Panc1 (cell line): Measurements from ENCODE around the gene NKAIN2. TPM values are rescaled to one million over a fixed set of nuclear protein-coding genes. Genes with fewer than 3 reads are reported as not detected.

Experiments used
- ATAC-seq: fragments of 200-7000 bp; cut with Tn5 transposase; 2 replicates; pipeline ENCODE4 v1.9.1; 2020; ENCODE audit warnings: mild to moderate bottlenecking, moderate library complexity
- BruUV-seq: library from RNA; stranded (reverse); fragments of 400-500 nt; replicated peaks from 2 replicates; lab custom pipeline; 2021; lab: Mats Ljungman, UMichigan
- CTCF ChIA-PET: fragments of 300-600 bp; sonication (Branson Sonifier 250); formaldehyde crosslinking; loops from one replicate; lab custom pipeline; 2022; ENCODE audit warnings: antibody characterized with exemption; lab: Charles Lee
- POLR2A ChIA-PET: fragments of 300-600 bp; sonication (Branson Sonifier 250); formaldehyde crosslinking; loops from one replicate; lab custom pipeline; 2022; ENCODE audit warnings: antibody characterized with exemption; lab: Charles Lee
- DNase-seq: peaks from one replicate; pipeline ENCODE4 v3.0.0-alpha.2; 2010; ENCODE audit warnings: low read depth, low spot score
- H3K27ac ChIP-seq: 2 replicates; pipeline ENCODE4 v1.5.1; 2011; ENCODE audit warnings: mild to moderate bottlenecking, low read length, inconsistent platforms
- H3K27me3 ChIP-seq: fragments of 200-500 bp; sonication (Bioruptor generic); 2 replicates; pipeline ENCODE4 v1.6.0; 2014; ENCODE audit warnings: low read length, inconsistent platforms; ENCODE audit not compliant: control insufficient read depth, insufficient read depth
- H3K36me3 ChIP-seq: fragments of 200-500 bp; sonication (Bioruptor generic); 2 replicates; pipeline ENCODE4 v1.5.1; 2014; ENCODE audit warnings: inconsistent platforms, mild to moderate bottlenecking, low read length, moderate library complexity; ENCODE audit not compliant: control insufficient read depth, insufficient read depth
- H3K4me1 ChIP-seq: 2 replicates; pipeline ENCODE4 v1.5.1; 2011; ENCODE audit warnings: inconsistent platforms, mild to moderate bottlenecking, low read length, moderate library complexity; ENCODE audit not compliant: control insufficient read depth, insufficient read depth
- H3K4me3 ChIP-seq, 2 experiments: 2 replicates each; pipeline ENCODE4 v1.5.1; 2011 to 2012; ENCODE audit warnings: low read depth in 2 of 2, low read length in 2 of 2, mild to moderate bottlenecking in 2 of 2, inconsistent platforms in 1 of 2, moderate library complexity in 1 of 2
- H3K9me3 ChIP-seq: fragments of 200-500 bp; sonication (Bioruptor generic); 2 replicates; pipeline ENCODE4 v1.5.1; 2014; ENCODE audit warnings: low read depth, mild to moderate bottlenecking, inconsistent platforms, low read length, moderate library complexity; ENCODE audit not compliant: control insufficient read depth, insufficient read depth
- CTCF ChIP-seq: fragments of 450-650 bp; IDR thresholded peaks from 2 replicates; pipeline ENCODE4 v1.5.1; 2017; ENCODE audit warnings: mild to moderate bottlenecking
- POLR2AphosphoS5 ChIP-seq: IDR thresholded peaks from 2 replicates; pipeline ENCODE4 v1.6.1; 2012; ENCODE audit warnings: mild to moderate bottlenecking, low read depth, low read length, moderate library complexity
- REST ChIP-seq, 2 experiments: IDR thresholded peaks; 2 replicates each; pipeline ENCODE4 v1.6.1; 2011 to 2012; ENCODE audit warnings: low read depth in 2 of 2, control low read depth in 1 of 2, low read length in 1 of 2, mild to moderate bottlenecking in 1 of 2, moderate library complexity in 1 of 2; ENCODE audit not compliant: insufficient read depth in 1 of 2
- SIN3A ChIP-seq: IDR thresholded peaks from 2 replicates; pipeline ENCODE4 v1.6.1; 2012; ENCODE audit warnings: low read depth, mild to moderate bottlenecking, low read length, moderate library complexity, borderline replicate concordance; ENCODE audit not compliant: insufficient read depth
- TCF7L2 ChIP-seq: IDR thresholded peaks from 2 replicates; pipeline ENCODE4 v1.6.1; 2011; ENCODE audit warnings: mild to moderate bottlenecking, low read depth, low read length, inconsistent platforms
- in situ Hi-C: cut with HindIII; loops from 2 replicates; pipeline ENCODE4 v1.10.0; 2016; ENCODE audit warnings: low sequenced_read_pairs, low pct_unique_long_range_greater_than_20kb
- intact Hi-C: fragments of 100-400 bp; cut with micrococcal nuclease; formaldehyde crosslinking; loops from one replicate; pipeline ENCODE4 v1.10.0; 2022; ENCODE audit not compliant: unreplicated experiment
- total RNA-seq: library from RNA; stranded (reverse); gene quantifications from one replicate; pipeline ENCODE4 v1.2.1, GENCODE V29; 2021; ENCODE audit not compliant: unreplicated experiment

Gene NKAIN2
- total RNA-seq, 1 experiment from 2014 or later = 2.6 TPM

- no peak overlapping the region for H3K27ac ChIP-seq
- H3K36me3 ChIP-seq = no peaks in the 10 kb centered on the region
- DNase-seq (no peak), ATAC-seq (no peak)
- H3K4me3 ChIP-seq = no peak overlapping the region
- in situ Hi-C loops (no loop called here), intact Hi-C loops (no loop called here)
- no peaks in the 10 kb centered on the region for H3K9me3 ChIP-seq
- no peaks in the 10 kb centered on the region for H3K4me1 ChIP-seq
- BruUV-seq = no TSS peak
- H3K27me3 ChIP-seq = no peaks in the 10 kb centered on the region
- TF ChIP-seq TCF7L2 (no peak), CTCF (no peak), POLR2AphosphoS5 (no peak), SIN3A (no peak), REST (IDR thresholded peaks at IDR 0.05; ENCODE audit: insufficient read depth in 1 of 2, low read depth in 2 of 2, low read length in 1 of 2) (no peak)
- POLR2A ChIA-PET = no interaction called here
- CTCF ChIA-PET = no interaction called here
Measured at GRCh38 chr6:124074606-124075005, 270.9 kb downstream of the NKAIN2 start.

- intact Hi-C loops = no loop called here
- H3K27ac ChIP-seq = no peak overlapping the region
- no TSS peak for BruUV-seq
- ChIA-PET CTCF (no interaction called here), POLR2A (interaction anchor here (0.5 kb wide), 1 partner anchor 13 kb away, joined by 5 read pairs; no protein-coding TSS in a partner anchor)
- no peaks in the 10 kb centered on the region for H3K36me3 ChIP-seq
- DNase-seq = no peak
- in situ Hi-C loops = no loop called here
- no peak overlapping the region for H3K4me3 ChIP-seq
- no peak for TF ChIP-seq CTCF
- H3K4me1 ChIP-seq = no peaks in the 10 kb centered on the region
- no peaks in the 10 kb centered on the region for H3K9me3 ChIP-seq
- no peaks in the 10 kb centered on the region for H3K27me3 ChIP-seq
- ATAC-seq = no peak
Measured at GRCh38 chr6:124076336-124077048, 272.8 kb downstream of the NKAIN2 start.
